ENCODE results near the gene CACNB1.

CACNB1 gene

GRCh38 chr17:39238311-39238972 lies 41.0 kb upstream of the CACNB1 start:
- no peak for TF ChIP-seq BACH2 (CRISPR knock-in tag; IDR thresholded peaks at IDR 0.05; ENCODE audit: borderline replicate concordance)
- no peak for TF ChIP-seq TSHZ2 (CRISPR knock-in tag; IDR thresholded peaks at IDR 0.05)
- TF ChIP-seq RARB (CRISPR knock-in tag; IDR thresholded peaks at IDR 0.05), result no peak
- TF ChIP-seq PATZ1 (CRISPR knock-in tag; IDR thresholded peaks at IDR 0.05; ENCODE audit: borderline replicate concordance), result no peak
- no peak for TF ChIP-seq ESRRG (CRISPR knock-in tag; IDR thresholded peaks at IDR 0.05)
- no peak for TF ChIP-seq CSRNP3 (CRISPR knock-in tag; IDR thresholded peaks at IDR 0.05)
- no peak for TF ChIP-seq POU6F1 (CRISPR knock-in tag; IDR thresholded peaks at IDR 0.05; ENCODE audit: borderline replicate concordance, low read depth)
- no peak for TF ChIP-seq ZNF70 (CRISPR knock-in tag; IDR thresholded peaks at IDR 0.05)
- no peak for TF ChIP-seq ZFP30 (CRISPR knock-in tag; IDR thresholded peaks at IDR 0.05)
- no peak for TF ChIP-seq GLIS3 (CRISPR knock-in tag; IDR thresholded peaks at IDR 0.05)
- no peak for TF ChIP-seq ARNTL (CRISPR knock-in tag; IDR thresholded peaks at IDR 0.05; ENCODE audit: borderline replicate concordance, low read depth)
- ATAC-seq, result peak; percentile 13

- no peak for ATAC-seq
- no peak for TF ChIP-seq OSR1 (CRISPR knock-in tag; IDR thresholded peaks at IDR 0.05)
These were observed 40.1 kb upstream of the CACNB1 start for GRCh38 chr17:39237586-39237985.

- ATAC-seq, result no peak
- TF ChIP-seq CREB5 (CRISPR knock-in tag; IDR thresholded peaks at IDR 0.05; ENCODE audit: low read depth), result no peak
- TF ChIP-seq ZNF565 (CRISPR knock-in tag; conservative IDR thresholded peaks at IDR 0.05; ENCODE audit: low read depth), result no peak
- no peak for TF ChIP-seq PATZ1 (CRISPR knock-in tag; IDR thresholded peaks at IDR 0.05; ENCODE audit: borderline replicate concordance)
- TF ChIP-seq RARB (CRISPR knock-in tag; IDR thresholded peaks at IDR 0.05), result no peak
- TF ChIP-seq BACH2 (CRISPR knock-in tag; IDR thresholded peaks at IDR 0.05; ENCODE audit: borderline replicate concordance), result no peak
- TF ChIP-seq CSDC2 (CRISPR knock-in tag; IDR thresholded peaks at IDR 0.05), result no peak
- TF ChIP-seq TCF4 (CRISPR knock-in tag; IDR thresholded peaks at IDR 0.05; ENCODE audit: borderline replicate concordance), result no peak
- TF ChIP-seq ZNF8 (CRISPR knock-in tag; IDR thresholded peaks at IDR 0.05), result no peak
- no peak for TF ChIP-seq CSRNP3 (CRISPR knock-in tag; IDR thresholded peaks at IDR 0.05)
- no peak for TF ChIP-seq ZC3H10 (CRISPR knock-in tag; IDR thresholded peaks at IDR 0.05)
- no peak for TF ChIP-seq ESRRG (CRISPR knock-in tag; IDR thresholded peaks at IDR 0.05)
- no peak for TF ChIP-seq TOX (CRISPR knock-in tag; IDR thresholded peaks at IDR 0.05; ENCODE audit: borderline replicate concordance)
- no peak for TF ChIP-seq ZFP30 (CRISPR knock-in tag; IDR thresholded peaks at IDR 0.05)
- TF ChIP-seq SNAI2 (CRISPR knock-in tag; IDR thresholded peaks at IDR 0.05), result no peak
- TF ChIP-seq ZFP3 (CRISPR knock-in tag; IDR thresholded peaks at IDR 0.05), result no peak
- TF ChIP-seq TSHZ2 (CRISPR knock-in tag; IDR thresholded peaks at IDR 0.05), result no peak
- TF ChIP-seq ZNF70 (CRISPR knock-in tag; IDR thresholded peaks at IDR 0.05), result no peak
These were observed 39.5 kb upstream of the CACNB1 start for GRCh38 chr17:39236981-39237441.

Data from SK-N-SH treated with all-trans-retinoic acid at 6 μM for 48 hours (cell line).